ENCODE results near the gene LAMTOR4.
"Not testable (repeated sequence)": the region's sequence is repeated elsewhere in the genome, so short reads cannot be mapped to it uniquely, and the experiment has no call there.

Gene LAMTOR4

GRCh38 chr7:100122067-100122466 lies 26.7 kb upstream of the LAMTOR4 start:
- DNase-seq (ENCODE audit: low read depth in 1 of 2, low spot score in 1 of 2): no peak

- DNase-seq (ENCODE audit: low read depth in 1 of 2, low spot score in 1 of 2): no peak
Measured at GRCh38 chr7:100122568-100122967, 26.1 kb upstream of the LAMTOR4 start.

- no peak for DNase-seq (ENCODE audit: low read depth in 1 of 2, low spot score in 1 of 2)
Measured at GRCh38 chr7:100124301-100125230, 24.2 kb upstream of the LAMTOR4 start.

- no peak for DNase-seq (ENCODE audit: low read depth in 1 of 2, low spot score in 1 of 2)
Measured at GRCh38 chr7:100126239-100126930, 22.3 kb upstream of the LAMTOR4 start.

GRCh38 chr7:100126931-100127865 lies 21.5 kb upstream of the LAMTOR4 start, which contains the start of gene MBLAC1:
TSS of gene MBLAC1 (plus strand) at chr7:100126967. CDS start at chr7:100127396, 429 bp downstream.
- DNase-seq (ENCODE audit: low read depth in 1 of 2, low spot score in 1 of 2): peak; percentile 79 to 80

- peak in 1 of 2 donors; percentile 2 for DNase-seq (ENCODE audit: low read depth in 1 of 2, low spot score in 1 of 2)
Measured at GRCh38 chr7:100127866-100128636, 20.7 kb upstream of the LAMTOR4 start.

- no peak for DNase-seq (ENCODE audit: low read depth in 1 of 2, low spot score in 1 of 2)
Measured at GRCh38 chr7:100128637-100128963, 20.1 kb upstream of the LAMTOR4 start.

- DNase-seq (ENCODE audit: low read depth in 1 of 2, low spot score in 1 of 2): not testable (repeated sequence)
Measured at GRCh38 chr7:100130220-100130607, 18.5 kb upstream of the LAMTOR4 start.

GRCh38 chr7:100130608-100131453 lies 17.9 kb upstream of the LAMTOR4 start:
- DNase-seq (ENCODE audit: low read depth in 1 of 2, low spot score in 1 of 2): peak; percentile 67 to 69

- no peak for DNase-seq (ENCODE audit: low read depth in 1 of 2, low spot score in 1 of 2)
Measured at GRCh38 chr7:100132126-100132525, 16.6 kb upstream of the LAMTOR4 start.

GRCh38 chr7:100132697-100133151 lies 16.0 kb upstream of the LAMTOR4 start:
- peak; percentile 39 to 46 for DNase-seq (ENCODE audit: low read depth in 1 of 2, low spot score in 1 of 2)

GRCh38 chr7:100137851-100138760 lies 10.6 kb upstream of the LAMTOR4 start:
- no peak for DNase-seq (ENCODE audit: low read depth in 1 of 2, low spot score in 1 of 2)

GRCh38 chr7:100141555-100141949 lies 7.2 kb upstream of the LAMTOR4 start:
- DNase-seq (ENCODE audit: low read depth in 1 of 2, low spot score in 1 of 2): no peak

- DNase-seq (ENCODE audit: low read depth in 1 of 2, low spot score in 1 of 2): no peak
Measured at GRCh38 chr7:100142461-100142860, 6.3 kb upstream of the LAMTOR4 start.

GRCh38 chr7:100146350-100146749 lies 2.4 kb upstream of the LAMTOR4 start:
- not testable (repeated sequence) for DNase-seq (ENCODE audit: low read depth in 1 of 2, low spot score in 1 of 2)

- DNase-seq (ENCODE audit: low read depth in 1 of 2, low spot score in 1 of 2): no peak
Measured at GRCh38 chr7:100147278-100147677, 1.4 kb upstream of the LAMTOR4 start.

- no peak for DNase-seq (ENCODE audit: low read depth in 1 of 2, low spot score in 1 of 2)
Measured at GRCh38 chr7:100148225-100148558, 526 bp upstream of the LAMTOR4 start.

- DNase-seq (ENCODE audit: low read depth in 1 of 2, low spot score in 1 of 2): no peak
Measured at GRCh38 chr7:100152404-100152803, 3.7 kb downstream of the LAMTOR4 start.
